ENCODE measurements around the gene TEX50. TPM values are rescaled to one million over a fixed set of nuclear protein-coding genes. Genes with fewer than 3 reads are reported as not detected.
"Not testable (repeated sequence)": the region's sequence is repeated elsewhere in the genome, so short reads cannot be mapped to it uniquely, and the experiment has no call there.

Gene TEX50
- polyA plus RNA-seq, 4 donors: not detected

DNA sequence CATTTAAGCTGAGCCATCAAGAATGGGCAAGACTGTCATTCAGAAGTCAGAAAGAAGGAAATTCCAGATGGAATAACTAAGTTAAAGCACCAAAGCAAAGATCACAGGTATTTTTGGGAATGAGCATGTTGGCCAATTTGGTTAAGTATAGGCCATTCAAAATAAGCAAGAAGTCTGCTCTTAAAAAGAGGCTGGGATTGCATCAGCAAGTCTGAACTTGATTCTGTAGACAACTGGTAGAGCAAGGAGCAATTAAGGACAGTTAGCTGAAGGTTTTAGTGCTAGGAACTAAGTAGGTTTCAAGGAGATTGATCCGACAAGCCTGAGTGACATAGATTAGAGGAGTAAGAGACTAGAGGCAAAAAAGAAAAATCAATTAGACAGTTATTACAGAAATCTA, 26.1 kb downstream of the TEX50 start:
- no peak for DNase-seq (ENCODE audit: low read depth in 4 of 4, low spot score in 2 of 4)

DNA sequence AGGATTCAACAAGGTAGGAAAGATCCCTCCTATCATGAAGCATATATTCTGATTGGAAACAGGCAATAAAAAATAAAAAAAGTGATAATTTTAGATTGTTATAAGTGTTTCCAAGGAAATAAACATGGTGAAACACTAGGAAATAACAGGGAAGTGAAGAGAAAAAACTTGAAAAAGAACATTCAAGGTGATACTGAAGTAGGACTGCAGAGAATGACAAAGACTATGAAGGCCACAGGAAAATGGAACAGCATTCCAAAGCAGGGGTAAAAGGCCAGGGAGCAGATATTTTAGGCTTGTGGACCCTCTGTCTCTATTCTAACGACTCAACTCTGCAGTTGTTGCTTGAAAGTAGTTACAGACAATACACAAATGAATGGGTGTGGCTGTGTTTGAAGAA, 26.6 kb downstream of the TEX50 start:
- DNase-seq (ENCODE audit: low read depth in 4 of 4, low spot score in 2 of 4): no peak

DNA sequence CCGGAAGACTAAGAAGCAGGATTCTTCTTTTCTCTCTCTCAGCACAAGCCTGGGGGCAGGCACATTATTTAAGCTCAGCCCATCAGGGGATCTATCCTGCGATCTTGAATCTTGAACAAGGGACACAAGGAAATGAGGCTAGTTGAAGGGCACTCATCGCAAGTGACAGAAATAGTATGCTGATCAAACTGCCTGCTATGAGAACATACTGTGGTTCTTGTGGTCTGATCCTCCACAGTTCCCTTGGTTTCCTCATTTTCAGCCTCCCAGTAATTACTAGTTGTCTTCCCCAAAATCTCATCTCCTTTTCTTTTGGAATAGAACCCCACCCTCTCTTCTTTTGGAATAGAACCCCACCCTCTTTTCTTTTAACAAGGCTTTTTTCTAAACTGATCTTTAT, 28.0 kb downstream of the TEX50 start:
- no peak for DNase-seq (ENCODE audit: low read depth in 4 of 4, low spot score in 2 of 4)

DNA sequence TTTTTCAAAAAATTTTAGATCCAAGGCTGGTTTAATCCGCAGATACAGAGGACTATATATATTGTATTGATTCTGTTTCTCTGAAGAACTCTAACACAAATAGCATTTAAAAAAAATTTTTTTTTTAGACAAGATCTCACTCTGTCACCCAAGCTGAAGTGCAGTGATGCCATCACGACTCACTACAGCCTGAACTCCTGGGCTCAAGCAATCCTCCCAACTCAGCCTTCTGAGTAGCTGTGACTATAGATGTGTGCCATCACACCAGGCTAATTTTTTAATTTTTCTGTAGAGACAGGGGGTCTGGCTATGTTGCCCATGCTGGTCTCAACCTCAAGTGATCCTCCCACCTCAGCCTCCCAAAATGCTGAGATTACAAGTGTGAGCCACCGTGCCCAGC, 31.5 kb downstream of the TEX50 start:
- no peak for DNase-seq (ENCODE audit: low read depth in 4 of 4, low spot score in 2 of 4)

DNA sequence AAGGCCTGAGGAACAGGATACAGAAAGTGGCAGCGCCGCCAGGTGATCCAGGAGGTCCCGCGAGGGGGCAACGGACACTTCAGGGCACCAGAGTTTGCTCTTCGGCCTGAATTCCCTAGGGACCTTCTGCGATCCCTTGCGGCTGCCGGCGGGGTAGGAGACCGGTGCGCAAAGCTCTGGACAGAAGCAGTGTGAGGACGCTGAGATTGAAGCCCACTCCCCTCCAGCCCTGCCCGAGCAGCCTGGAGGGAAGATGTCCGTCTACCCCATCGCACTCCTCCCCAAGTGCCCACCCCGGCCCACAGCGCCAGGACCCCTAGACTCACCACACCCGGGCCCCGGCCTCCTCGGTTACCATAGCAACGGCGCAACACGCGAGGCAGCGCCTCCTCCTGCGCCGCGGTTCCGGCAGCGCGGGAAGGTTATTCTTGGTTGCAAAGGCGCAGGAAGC, 34.4 kb downstream of the TEX50 start, which contains the start of gene ANKRD45:
Gene ANKRD45 (minus strand): TSS at position 361 of the 451 bp plus-strand sequence. CDS start 10,433 bp downstream, outside the sequence.
- DNase-seq (ENCODE audit: low read depth in 4 of 4, low spot score in 2 of 4): peak; percentile 50 to 67 (median 55)

DNA sequence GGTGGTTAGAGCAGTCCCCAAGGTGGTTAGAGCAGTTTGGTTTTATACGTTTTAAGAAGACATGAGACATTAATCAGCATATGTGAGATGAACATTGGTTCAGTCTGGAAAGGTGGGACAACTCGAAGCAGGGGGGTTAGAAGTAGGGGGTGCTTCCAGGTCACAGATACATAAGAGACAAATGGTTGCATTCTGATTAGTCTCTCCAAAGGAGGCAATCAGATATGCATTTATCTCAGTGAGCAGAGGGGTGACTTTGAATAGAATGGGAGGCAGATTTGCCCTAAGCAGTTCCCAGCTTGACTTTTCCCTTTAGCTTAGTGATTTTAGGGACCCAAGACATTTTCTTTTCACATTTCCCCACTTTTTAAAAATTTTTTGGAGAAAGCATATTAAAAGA, 39.4 kb downstream of the TEX50 start:
- not testable (repeated sequence) for DNase-seq (ENCODE audit: low read depth in 4 of 4, low spot score in 2 of 4)

DNA sequence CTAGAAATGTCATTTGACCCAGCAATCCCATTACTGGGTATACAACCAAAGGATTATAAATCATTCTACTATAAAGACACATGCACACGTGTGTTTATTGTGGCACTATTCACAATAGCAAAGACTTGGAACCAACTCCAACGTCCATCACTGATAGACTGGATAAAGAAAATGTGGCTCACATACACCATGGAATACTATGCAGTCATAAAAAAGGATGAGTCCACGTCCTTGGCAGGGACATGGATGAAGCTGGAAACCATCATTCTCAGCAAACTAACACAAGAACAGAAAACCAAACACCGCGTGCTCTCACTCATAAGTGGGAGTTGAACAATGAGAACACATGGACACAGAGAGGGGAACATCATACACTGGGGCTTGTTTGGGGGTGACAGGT, 45.0 kb downstream of the TEX50 start:
- DNase-seq (ENCODE audit: low read depth in 4 of 4, low spot score in 2 of 4): not testable (repeated sequence)

DNA sequence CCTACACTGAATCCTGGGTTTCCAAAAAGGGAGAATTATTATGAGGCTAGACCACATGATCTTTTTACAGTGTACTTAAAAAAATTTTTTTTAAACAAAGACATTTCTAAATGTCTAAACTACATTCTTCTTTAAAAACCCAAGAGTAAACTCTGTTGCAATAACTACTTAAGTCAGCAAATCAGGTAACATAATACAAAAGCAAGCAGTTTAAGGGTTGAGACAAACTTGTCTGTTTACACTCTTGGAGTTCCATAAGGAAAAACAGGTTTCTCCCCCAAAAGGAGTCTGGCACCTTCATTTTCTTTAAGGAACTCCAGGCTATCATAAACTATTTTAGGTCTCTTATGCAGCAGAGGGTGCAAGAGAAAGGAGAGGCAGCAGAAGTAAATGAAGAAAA, 47.0 kb downstream of the TEX50 start:
- no peak for DNase-seq (ENCODE audit: low read depth in 4 of 4, low spot score in 2 of 4)

DNA sequence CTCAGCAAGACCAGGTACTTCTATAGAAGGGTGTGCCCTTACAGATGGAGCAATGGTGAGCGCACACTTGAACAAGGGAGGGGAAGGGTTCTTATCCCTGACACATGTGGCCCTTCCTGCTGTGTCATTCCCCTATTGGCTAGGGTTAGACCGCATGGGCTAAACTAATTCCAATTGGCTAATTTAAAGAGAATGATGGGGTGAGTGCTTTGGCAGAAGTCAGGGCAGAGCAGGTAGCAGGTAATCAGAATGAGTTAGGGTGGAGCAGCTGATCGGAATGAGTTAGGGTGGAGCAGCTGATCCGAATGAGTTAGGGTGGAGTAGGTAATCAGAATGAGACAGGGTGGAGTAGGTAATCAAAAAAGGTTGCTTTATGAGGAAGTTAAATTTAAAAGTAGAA, 48.7 kb downstream of the TEX50 start:
- not testable (repeated sequence) for DNase-seq (ENCODE audit: low read depth in 4 of 4, low spot score in 2 of 4)

DNA sequence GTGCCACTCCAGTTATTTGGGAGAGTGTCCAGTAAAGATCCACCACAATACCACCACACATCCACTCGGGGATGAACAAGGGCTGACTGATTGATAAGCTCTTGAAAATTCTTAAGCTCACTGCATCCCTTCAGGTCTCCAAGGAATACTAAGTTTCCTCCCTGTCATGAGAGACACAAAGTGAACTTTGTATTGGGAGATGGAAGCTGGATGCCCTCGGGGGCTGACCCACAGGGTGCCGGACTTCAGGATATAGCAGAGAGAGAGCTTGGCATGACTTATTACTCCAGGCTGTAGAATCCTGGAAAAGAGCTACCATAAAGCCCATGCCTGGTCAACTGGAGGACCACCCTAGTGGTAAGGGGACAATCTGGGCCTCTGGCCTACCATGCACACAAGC, 50.0 kb downstream of the TEX50 start:
- not testable (repeated sequence) for DNase-seq (ENCODE audit: low read depth in 4 of 4, low spot score in 2 of 4)

Other genes with a start within 250 kb of the TEX50 start
- gene PRDX6, start 158.0 kb upstream of the TEX50 start, polyA plus RNA-seq (ENCODE audit: insufficient read length in 4 of 4): 100 to 1,000 TPM; 313 to 359 (median 334) TPM
- under 1 TPM in 3 of 4 donors, not detected in 1; 0.18 to 0.52 (median 0.18) TPM for gene SLC9C2, start 32.3 kb upstream of the TEX50 start, polyA plus RNA-seq (ENCODE audit: insufficient read length in 4 of 4)
- gene ANKRD45, start 34.5 kb downstream of the TEX50 start, polyA plus RNA-seq (ENCODE audit: insufficient read length in 4 of 4): 1 to 10 TPM; 4.8 to 5.6 (median 5.3) TPM
- gene KLHL20, start 79.6 kb downstream of the TEX50 start, polyA plus RNA-seq (ENCODE audit: insufficient read length in 4 of 4): 10 to 100 TPM; 22.1 to 25.5 (median 24.4) TPM
- 10 to 100 TPM; 24.5 to 29.6 (median 26.3) TPM for gene DARS2, start 189.3 kb downstream of the TEX50 start, polyA plus RNA-seq (ENCODE audit: insufficient read length in 4 of 4)
- 10 to 100 TPM; 10.6 to 12.2 (median 11.2) TPM for gene CENPL, start 189.5 kb downstream of the TEX50 start, polyA plus RNA-seq (ENCODE audit: insufficient read length in 4 of 4)
- gene GAS5, start 232.7 kb downstream of the TEX50 start, polyA plus RNA-seq (ENCODE audit: insufficient read length in 4 of 4): 100 to 1,000 TPM; 520 to 711 (median 651) TPM
- 10 to 100 TPM in 2 of 4 donors, 1 to 10 TPM in 2; 6.1 to 13.3 (median 9.0) TPM for gene ZBTB37, start 233.0 kb downstream of the TEX50 start, polyA plus RNA-seq (ENCODE audit: insufficient read length in 4 of 4)

Measured in left renal cortex interstitium (tissue), 4 donors.